HG03064 (cell line): ENCODE measurements around the gene HECW1.
"Not testable (repeated sequence)": the region's sequence is repeated elsewhere in the genome, so short reads cannot be mapped to it uniquely, and the experiment has no call there.

Experiments used
- ATAC-seq: cut with Tn5 transposase; IDR thresholded peaks from one replicate; pipeline ENCODE4 v1.9.1; 2021; ENCODE audit warnings: low read depth; ENCODE audit not compliant: unreplicated experiment

The HECW1 gene

GRCh38 chr7:43112459-43112940 is at the start of gene HECW1:
Gene HECW1 (plus strand): TSS chr7:43112647. CDS start chr7:43243906, 131,259 bp downstream.
- no peak for ATAC-seq

- no peak for ATAC-seq
Measured at GRCh38 chr7:43071604-43072003, 40.8 kb upstream of the HECW1 start.

DNA sequence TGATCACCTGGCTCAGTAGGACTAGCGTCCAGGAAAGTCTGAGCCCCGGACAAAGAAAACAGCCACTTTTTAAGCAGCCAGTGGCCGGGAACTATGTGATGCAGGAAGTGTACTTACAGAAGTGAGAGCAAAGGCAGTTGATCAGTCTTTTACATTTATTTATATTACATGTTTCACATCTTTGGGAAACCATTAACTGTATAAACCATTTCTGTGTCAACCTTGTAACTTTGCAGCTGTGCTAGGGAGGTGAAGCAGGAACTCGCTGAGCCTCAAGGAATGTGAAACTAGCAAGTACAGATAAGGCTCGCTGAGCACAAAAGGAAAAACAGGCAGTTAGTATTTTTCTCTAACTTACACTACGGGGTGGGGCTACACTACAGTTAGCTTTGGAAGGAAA is 39.9 kb upstream of the HECW1 start:
- no peak for ATAC-seq

- ATAC-seq = not testable (repeated sequence)
Measured at GRCh38 chr7:43073811-43074210, 38.6 kb upstream of the HECW1 start.

DNA sequence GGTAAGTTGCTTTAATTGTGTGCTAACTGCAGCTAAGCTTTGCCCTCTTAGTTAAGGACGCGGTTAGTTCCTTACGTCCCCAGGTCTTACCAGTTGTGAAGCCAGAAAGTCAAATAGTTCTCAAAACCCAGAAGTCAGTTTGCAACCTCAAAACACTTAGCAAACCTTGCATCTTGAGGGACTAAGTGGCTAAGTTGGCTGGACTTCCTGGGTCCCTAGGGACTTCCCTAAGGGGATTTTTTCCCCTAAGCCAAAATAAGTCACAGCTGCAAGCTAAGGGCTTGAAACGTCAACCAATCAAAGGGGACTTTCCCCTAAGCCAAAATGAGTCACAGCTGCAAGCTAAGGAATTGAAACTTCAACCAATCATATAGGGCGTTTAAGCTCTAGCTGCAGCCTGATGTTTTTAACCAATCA is 36.2 kb upstream of the HECW1 start:
- ATAC-seq = no peak

DNA sequence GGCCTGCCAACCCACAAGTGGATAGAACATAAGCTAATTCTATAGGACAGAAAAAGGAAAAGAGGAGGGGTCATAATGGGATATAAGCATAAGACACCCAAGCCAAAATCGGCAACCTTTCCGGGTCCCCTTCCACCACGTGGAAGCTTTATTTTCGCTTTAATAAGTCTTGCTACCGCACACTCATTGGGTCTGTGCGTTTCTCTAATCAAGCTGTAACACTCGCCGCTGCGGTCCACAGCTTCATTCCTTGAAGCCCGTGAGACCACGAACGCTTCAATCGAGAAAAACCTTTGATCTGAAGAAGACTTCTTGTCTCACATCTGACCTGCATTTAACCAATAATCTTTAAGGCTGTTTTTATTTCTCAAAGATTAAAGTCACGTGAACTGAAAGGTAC is 35.8 kb upstream of the HECW1 start:
- no peak for ATAC-seq

- ATAC-seq = no peak
Measured at GRCh38 chr7:43077285-43077684, 35.2 kb upstream of the HECW1 start.

GRCh38 chr7:43077732-43078391 is 34.6 kb upstream of the HECW1 start:
- ATAC-seq = no peak

- ATAC-seq = no peak
Measured at GRCh38 chr7:43078794-43079193, 33.7 kb upstream of the HECW1 start.

DNA sequence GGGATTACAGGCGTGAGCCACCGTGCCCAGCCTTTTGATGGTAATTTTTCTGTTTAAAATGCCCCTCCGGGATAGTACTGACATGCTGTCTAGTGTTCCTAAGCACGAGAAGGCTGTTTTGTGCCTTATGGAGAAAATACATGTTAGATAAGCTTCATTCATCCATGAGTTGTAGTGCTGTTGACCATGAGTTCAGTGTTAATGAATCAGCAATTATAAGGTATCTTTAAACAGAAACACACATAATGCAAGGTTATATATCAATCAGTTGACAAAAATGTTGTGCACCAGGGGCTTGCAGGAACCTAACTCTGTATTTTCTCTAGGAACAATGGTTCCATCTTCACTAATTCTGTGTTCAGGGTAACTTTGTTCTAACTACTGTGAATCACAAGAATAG is 30.8 kb upstream of the HECW1 start:
- no peak for ATAC-seq

DNA sequence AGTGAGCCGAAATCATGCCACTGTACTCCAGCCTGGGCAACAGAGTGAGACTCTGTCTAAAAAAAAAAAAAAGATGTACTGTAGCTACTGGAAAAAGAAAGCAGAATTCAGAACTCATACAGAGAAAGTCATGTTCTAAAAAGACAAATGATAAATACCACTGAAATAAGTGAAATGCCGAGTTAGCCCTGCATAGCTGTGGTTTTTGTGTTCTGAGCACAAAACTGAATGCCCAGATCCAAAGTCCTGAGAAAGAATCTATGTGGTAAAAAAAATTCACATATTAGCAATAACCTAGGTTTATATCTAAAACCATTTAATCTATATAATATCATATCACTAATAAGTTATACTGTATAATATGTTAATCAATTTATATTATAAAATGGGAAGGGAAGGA is 29.3 kb upstream of the HECW1 start:
- no peak for ATAC-seq

- no peak for ATAC-seq
Measured at GRCh38 chr7:43085017-43085416, 27.4 kb upstream of the HECW1 start.

DNA sequence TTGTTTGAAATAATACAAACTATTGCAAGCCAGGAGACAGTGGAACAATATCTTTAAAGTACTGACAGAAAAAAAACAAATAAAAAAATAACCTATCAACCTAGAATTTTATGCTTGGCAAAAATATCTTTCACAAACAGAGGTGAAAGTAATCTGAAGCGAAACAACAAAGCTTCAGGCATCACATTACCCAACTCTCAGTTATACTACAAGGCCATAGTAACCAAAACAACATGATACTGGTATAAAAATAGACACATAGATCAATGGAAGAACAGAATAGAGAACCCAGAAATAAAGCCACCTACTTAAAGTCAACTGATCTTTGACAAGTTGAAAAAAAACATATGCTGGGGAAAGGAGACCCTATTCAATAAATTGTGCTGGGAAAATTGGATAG is 26.5 kb upstream of the HECW1 start:
- no peak for ATAC-seq

GRCh38 chr7:43092819-43093218 is 19.6 kb upstream of the HECW1 start:
- no peak for ATAC-seq

DNA sequence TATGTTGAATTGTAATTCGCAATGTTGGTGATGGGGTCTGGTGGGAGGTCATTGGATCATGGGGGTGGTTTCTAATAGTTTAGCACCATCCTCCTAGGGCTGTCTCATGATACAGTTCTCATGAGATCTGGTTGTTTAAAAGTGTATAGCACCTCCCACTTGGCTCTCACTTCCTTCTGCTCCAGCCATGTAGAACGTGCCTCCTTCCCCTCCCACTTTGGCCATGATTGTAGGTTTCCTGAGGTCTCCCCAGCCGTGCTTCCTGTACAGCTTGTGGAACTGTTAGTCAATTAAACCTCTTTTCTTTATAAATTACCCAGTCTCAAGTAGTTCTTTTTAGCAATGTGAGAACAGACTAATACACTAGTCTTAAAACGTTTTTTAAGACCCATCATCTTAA is 15.6 kb upstream of the HECW1 start:
- no peak for ATAC-seq

DNA sequence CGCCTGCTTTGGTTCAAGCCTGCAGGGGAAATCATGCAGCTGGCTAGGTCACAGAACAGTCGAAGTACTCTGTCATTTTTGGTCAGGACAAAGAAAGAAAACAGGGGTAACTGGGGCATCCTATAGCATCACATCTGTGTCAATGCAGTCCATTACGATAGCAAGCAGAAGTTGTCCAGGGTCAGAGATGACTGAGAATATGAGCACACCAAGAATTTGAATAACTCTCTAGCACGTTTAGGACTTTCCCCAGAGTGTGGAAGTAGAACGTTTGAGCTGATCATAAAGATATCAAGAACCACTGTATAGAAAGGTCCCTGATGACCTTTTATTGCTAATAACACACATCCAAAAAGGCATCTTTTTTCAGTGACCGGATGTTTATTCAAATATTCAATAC is 12.7 kb upstream of the HECW1 start:
- ATAC-seq = no peak

- ATAC-seq = no peak
Measured at GRCh38 chr7:43104874-43105520, 7.5 kb upstream of the HECW1 start.

GRCh38 chr7:43105521-43106120 is 6.8 kb upstream of the HECW1 start:
- no peak for ATAC-seq

DNA sequence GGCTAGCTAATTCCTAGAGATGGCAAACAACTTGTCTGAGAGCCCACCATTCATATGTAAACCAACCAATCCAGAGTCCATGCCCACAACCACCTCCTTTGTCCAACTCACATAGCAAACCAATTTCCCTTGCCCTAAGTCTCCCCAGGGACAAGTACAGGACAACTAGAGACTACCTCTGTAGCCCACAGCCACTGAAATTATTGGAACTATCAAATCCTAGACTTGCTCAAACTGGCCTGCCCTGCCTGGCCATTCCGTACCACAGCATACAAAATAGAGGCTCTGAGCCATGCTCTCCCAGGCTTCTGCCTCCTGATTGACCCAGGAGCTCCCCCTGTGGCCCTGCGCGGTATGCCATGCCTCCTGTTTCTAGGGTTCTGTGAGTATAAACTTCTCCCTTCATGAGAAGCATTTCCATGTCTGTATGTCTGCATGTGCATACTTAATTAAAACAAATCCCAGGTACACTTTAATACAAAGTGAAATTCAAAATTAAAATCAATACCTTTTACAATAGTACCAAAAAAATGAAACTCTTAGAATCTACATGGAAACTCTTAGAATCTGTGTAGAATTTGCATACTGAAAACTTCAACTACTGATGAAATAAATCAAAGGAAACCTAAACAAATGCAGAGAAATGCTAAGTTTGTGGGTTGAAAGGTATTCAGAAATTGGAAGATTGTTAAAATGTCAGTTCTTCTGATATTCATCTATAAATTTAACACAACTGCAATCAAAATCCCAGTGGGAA is 4.0 kb upstream of the HECW1 start:
- ATAC-seq = peak; percentile 90

GRCh38 chr7:43110791-43111535 is 1.5 kb upstream of the HECW1 start:
- ATAC-seq = no peak
